ENCODE data around the gene PRPF31.
"Not testable (repeated sequence)": the region's sequence is repeated elsewhere in the genome, so short reads cannot be mapped to it uniquely, and the experiment has no call there.

The PRPF31 gene

DNA sequence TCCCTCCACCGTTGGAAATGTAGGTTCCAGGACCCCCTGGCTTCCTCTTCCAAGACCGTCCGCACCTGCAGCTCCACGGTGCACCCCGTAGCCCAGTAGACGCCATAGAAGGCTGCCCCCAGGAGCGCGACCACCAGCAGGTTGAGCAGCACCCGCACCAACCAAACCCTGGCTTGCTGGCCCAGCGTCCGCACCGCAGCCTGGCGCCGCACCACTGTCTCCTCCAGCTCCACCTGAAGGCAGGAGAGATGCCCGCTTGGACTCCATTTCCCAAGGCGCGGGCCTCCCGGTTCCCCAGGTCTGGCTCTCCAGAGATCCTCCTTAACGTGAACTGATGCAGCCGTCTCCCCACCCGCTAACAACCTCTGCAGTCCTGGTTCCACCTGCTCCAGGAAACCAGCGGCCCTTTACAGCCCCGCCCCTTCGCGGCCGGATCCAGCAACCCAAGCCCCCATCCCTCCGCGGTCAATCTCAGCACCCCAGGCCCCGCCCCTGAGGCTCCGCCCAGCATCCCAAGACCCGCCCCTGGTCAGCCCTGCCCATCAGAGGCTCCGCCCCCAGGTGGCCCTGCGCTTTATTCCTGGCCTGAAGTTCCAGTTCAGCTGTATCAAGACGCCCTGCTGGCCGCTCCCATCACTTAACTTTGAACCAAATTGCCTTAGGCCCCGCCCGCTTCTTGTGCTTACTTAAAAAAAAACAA is 49.0 kb downstream of the PRPF31 start:
- DNase-seq = peak; percentile 51

GRCh38 chr19:54165222-54165621 is 49.7 kb downstream of the PRPF31 start:
- DNase-seq = no peak

DNA sequence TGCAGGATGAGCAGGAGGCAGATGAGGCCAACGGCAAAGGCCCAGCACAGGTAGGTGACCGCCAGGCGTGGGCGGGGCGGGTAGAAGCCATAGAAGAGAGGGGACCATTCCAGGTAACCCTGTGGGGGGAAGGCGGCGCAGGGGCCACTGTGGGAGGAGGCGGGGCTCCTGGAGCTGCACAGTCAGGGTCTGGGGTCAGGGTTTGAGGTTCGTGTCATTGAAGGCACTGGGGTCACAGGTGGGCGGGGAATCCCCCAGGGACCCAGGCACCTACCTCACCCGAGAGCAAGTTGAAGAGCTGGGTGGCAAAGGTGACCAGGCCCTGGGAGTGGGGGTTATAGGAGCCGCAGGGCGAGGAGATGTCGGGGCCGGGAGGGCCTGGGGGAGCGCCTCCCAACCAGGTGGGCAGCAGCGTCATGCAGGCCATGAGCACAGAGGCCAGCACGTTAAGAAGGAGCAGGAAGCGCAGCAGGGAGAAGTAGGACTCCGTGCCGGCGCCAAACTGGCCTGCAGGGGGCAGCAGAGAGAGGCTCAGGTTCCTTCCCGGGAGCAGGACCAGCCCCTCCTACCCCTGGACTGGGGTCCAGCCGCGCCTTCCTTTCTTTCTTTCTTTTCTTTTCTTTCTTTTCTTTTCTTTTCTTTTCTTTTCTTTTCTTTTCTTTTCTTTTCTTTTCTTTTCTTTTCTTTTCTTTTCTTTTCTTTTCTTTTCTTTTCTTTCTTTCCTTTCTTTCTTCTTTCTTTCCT is 52.8 kb downstream of the PRPF31 start:
- DNase-seq = peak; percentile 90

GRCh38 chr19:54169149-54169740 is 53.7 kb downstream of the PRPF31 start:
- no peak for DNase-seq

- not testable (repeated sequence) for DNase-seq
Measured at GRCh38 chr19:54171736-54172431, 56.3 kb downstream of the PRPF31 start.

DNA sequence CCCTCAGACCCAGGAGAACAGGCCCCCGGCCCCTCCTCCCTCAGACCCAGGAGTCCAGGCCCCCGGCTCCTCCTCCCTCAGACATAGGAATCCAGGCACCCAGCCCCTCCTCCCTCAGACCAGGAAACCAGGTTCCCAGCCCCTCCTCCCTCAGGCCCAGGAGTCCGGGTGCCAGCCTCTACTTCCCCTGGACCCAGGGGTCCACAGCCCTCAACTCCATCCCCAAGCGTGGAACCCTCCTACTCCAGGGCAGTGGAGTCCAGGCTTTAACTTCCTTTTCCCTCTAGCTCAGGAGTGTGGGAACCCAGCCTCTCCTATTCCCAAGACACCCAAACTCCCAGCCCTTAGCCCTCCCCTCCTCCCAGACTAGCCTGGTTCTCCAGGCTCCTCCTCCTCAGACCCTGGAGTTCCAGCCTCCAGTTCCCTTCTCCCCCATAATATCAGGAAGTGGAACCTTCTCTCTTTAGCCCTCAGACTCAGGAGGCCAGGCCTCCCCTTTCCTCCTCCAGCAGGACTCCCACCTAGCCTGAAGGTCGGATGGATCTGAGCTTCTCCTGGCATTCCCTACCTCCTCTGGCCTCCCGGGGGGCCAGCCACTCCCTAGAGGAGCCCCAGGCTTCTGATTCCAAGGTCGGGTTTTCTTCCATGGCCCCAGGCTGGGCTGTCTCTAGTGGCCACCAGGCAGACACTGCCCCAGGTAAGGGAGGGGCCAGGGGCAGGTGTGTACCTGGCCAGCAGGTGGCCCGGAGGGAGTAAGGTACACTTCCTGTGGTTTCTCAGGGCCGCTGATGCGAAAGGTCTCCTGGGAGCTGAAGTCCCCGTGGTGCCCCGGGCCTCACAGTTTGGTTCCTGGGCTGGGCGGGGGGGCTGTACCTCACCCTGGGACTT is 57.2 kb downstream of the PRPF31 start, which contains the start of gene TMC4:
TSS of gene TMC4 (minus strand) at position 690 of the 888 bp plus-strand sequence. CDS start at position 647, 43 bp downstream.
- no peak for DNase-seq

DNA sequence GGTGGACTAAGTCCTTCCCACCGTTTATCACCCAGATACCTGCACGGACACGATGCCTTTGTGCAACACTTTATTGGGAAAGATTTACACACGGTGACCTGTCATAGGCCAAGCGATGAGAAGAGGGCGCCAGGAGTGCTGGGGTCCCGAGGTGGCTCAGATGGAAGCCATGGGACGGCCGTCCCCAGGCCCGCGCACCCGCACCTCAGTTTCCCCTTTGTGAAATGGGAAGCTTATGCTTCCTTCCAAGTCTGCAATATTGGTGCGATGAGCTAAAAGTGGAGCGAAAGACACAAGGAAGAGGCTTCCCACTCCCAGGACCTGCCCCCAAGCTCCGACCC is 57.8 kb downstream of the PRPF31 start:
- no peak for DNase-seq

GRCh38 chr19:54173951-54174834 is 58.6 kb downstream of the PRPF31 start:
- no peak for DNase-seq

GRCh38 chr19:54178581-54179261 is 63.2 kb downstream of the PRPF31 start:
- peak; percentile 37 for DNase-seq

DNA sequence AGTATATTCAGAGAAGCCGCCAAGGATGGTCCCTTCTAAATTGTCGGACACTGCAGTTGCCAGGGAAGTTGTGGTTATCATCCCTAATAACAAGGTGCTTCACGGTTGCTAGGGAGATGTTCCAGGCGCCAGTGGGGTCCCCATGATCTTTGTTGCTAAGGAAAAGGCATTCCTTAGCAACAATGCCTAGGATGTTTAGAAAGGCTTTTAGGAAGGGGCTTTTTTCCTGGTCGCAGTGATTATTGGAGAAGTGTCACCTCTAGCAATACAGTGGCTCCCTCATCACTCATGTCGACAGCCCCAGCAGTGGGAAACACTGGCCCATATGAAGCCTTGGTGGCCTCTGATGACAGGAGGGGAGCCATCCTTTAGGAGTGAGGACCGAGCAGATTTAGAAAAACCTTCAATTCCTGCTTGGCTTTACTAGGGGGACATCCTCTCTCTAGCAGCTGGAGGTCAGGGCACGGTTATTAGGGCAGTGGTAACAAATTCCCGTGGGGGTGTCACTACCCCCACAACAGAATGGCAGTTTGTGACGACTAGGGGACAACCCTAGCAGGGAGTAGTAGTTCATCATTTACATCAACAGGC is 63.8 kb downstream of the PRPF31 start:
- no peak for DNase-seq

- no peak for DNase-seq
Measured at GRCh38 chr19:54179921-54180461, 64.4 kb downstream of the PRPF31 start.

GRCh38 chr19:54180691-54181091 is 65.1 kb downstream of the PRPF31 start:
- DNase-seq = no peak

Measured in activated CD4-positive, alpha-beta T cell treated with anti-CD3 and anti-CD28 coated beads, Interleukin-2, amount 50 U/mL, for 1 hour (primary cell).